ENCODE data around the gene UBR3.

UBR3 gene

GRCh38 chr2:169827272-169828140 is at the start of gene UBR3:
TSS of gene UBR3 (plus strand) at chr2:169827454. CDS start at chr2:169827508, 54 bp downstream.
- peak within 1 kb of the TSS; percentile 46 for H3K9ac ChIP-seq (ENCODE audit: low read length)
- H3K4me3 ChIP-seq (ENCODE audit: low read length) = peak within 1 kb of the TSS; percentile 56
- no peaks in the 10 kb centered on the region for H3K36me3 ChIP-seq (ENCODE audit: control insufficient read depth, insufficient read depth, low read length)
- H3K27me3 ChIP-seq (ENCODE audit: control insufficient read depth, insufficient read depth, low read length) = no peaks in the 10 kb centered on the region
- no peaks in the 10 kb centered on the region for H3K4me1 ChIP-seq (ENCODE audit: control insufficient read depth, insufficient read depth, low read length)
- no peaks in the 10 kb centered on the region for H3K9me3 ChIP-seq (ENCODE audit: control insufficient read depth, low read length)

- no peaks in the 10 kb centered on the region for H3K9me3 ChIP-seq (ENCODE audit: control insufficient read depth, low read length)
- H3K36me3 ChIP-seq (ENCODE audit: control insufficient read depth, insufficient read depth, low read length) = no peaks in the 10 kb centered on the region
- peaks cover 4% of the 10 kb centered on the region for H3K4me1 ChIP-seq (ENCODE audit: control insufficient read depth, insufficient read depth, low read length)
- no peak overlapping the region for H3K9ac ChIP-seq (ENCODE audit: low read length)
- H3K4me3 ChIP-seq (ENCODE audit: low read length) = no peak overlapping the region
- H3K27me3 ChIP-seq (ENCODE audit: control insufficient read depth, insufficient read depth, low read length) = no peaks in the 10 kb centered on the region
These were observed 48.8 kb upstream of the UBR3 start for GRCh38 chr2:169778446-169778845.

GRCh38 chr2:169781249-169782013 is 45.8 kb upstream of the UBR3 start:
- Histone ChIP-seq H3K4me1 (ENCODE audit: control insufficient read depth, insufficient read depth, low read length) (no peaks in the 10 kb centered on the region), H3K36me3 (ENCODE audit: control insufficient read depth, insufficient read depth, low read length) (no peaks in the 10 kb centered on the region), H3K9me3 (ENCODE audit: control insufficient read depth, low read length) (no peaks in the 10 kb centered on the region), H3K27me3 (ENCODE audit: control insufficient read depth, insufficient read depth, low read length) (no peaks in the 10 kb centered on the region), H3K4me3 (ENCODE audit: low read length) (no peak overlapping the region), H3K9ac (ENCODE audit: low read length) (no peak overlapping the region)

- H3K4me3 ChIP-seq (ENCODE audit: low read length) = no peak overlapping the region
- no peaks in the 10 kb centered on the region for H3K36me3 ChIP-seq (ENCODE audit: control insufficient read depth, insufficient read depth, low read length)
- H3K4me1 ChIP-seq (ENCODE audit: control insufficient read depth, insufficient read depth, low read length) = no peaks in the 10 kb centered on the region
- H3K27me3 ChIP-seq (ENCODE audit: control insufficient read depth, insufficient read depth, low read length) = no peaks in the 10 kb centered on the region
- no peak overlapping the region for H3K9ac ChIP-seq (ENCODE audit: low read length)
- no peaks in the 10 kb centered on the region for H3K9me3 ChIP-seq (ENCODE audit: control insufficient read depth, low read length)
These were observed 44.7 kb upstream of the UBR3 start for GRCh38 chr2:169782513-169782912.

GRCh38 chr2:169790581-169790980 is 36.7 kb upstream of the UBR3 start:
- Histone ChIP-seq H3K4me3 (ENCODE audit: low read length) (no peak overlapping the region), H3K9ac (ENCODE audit: low read length) (no peak overlapping the region), H3K36me3 (ENCODE audit: control insufficient read depth, insufficient read depth, low read length) (no peaks in the 10 kb centered on the region), H3K9me3 (ENCODE audit: control insufficient read depth, low read length) (no peaks in the 10 kb centered on the region), H3K27me3 (ENCODE audit: control insufficient read depth, insufficient read depth, low read length) (no peaks in the 10 kb centered on the region), H3K4me1 (ENCODE audit: control insufficient read depth, insufficient read depth, low read length) (no peaks in the 10 kb centered on the region)

- H3K36me3 ChIP-seq (ENCODE audit: control insufficient read depth, insufficient read depth, low read length) = no peaks in the 10 kb centered on the region
- H3K9me3 ChIP-seq (ENCODE audit: control insufficient read depth, low read length) = no peaks in the 10 kb centered on the region
- no peak overlapping the region for H3K4me3 ChIP-seq (ENCODE audit: low read length)
- H3K9ac ChIP-seq (ENCODE audit: low read length) = no peak overlapping the region
- no peaks in the 10 kb centered on the region for H3K27me3 ChIP-seq (ENCODE audit: control insufficient read depth, insufficient read depth, low read length)
- H3K4me1 ChIP-seq (ENCODE audit: control insufficient read depth, insufficient read depth, low read length) = no peaks in the 10 kb centered on the region
These were observed 32.1 kb upstream of the UBR3 start for GRCh38 chr2:169795181-169795580.

GRCh38 chr2:169796441-169796840 is 30.8 kb upstream of the UBR3 start:
- Histone ChIP-seq H3K4me3 (ENCODE audit: low read length) (no peak overlapping the region), H3K27me3 (ENCODE audit: control insufficient read depth, insufficient read depth, low read length) (no peaks in the 10 kb centered on the region), H3K9me3 (ENCODE audit: control insufficient read depth, low read length) (no peaks in the 10 kb centered on the region), H3K4me1 (ENCODE audit: control insufficient read depth, insufficient read depth, low read length) (no peaks in the 10 kb centered on the region), H3K9ac (ENCODE audit: low read length) (no peak overlapping the region), H3K36me3 (ENCODE audit: control insufficient read depth, insufficient read depth, low read length) (no peaks in the 10 kb centered on the region)

GRCh38 chr2:169797601-169798000 is 29.7 kb upstream of the UBR3 start:
- Histone ChIP-seq H3K9ac (ENCODE audit: low read length) (no peak overlapping the region), H3K27me3 (ENCODE audit: control insufficient read depth, insufficient read depth, low read length) (no peaks in the 10 kb centered on the region), H3K9me3 (ENCODE audit: control insufficient read depth, low read length) (no peaks in the 10 kb centered on the region), H3K4me3 (ENCODE audit: low read length) (no peak overlapping the region), H3K36me3 (ENCODE audit: control insufficient read depth, insufficient read depth, low read length) (no peaks in the 10 kb centered on the region), H3K4me1 (ENCODE audit: control insufficient read depth, insufficient read depth, low read length) (no peaks in the 10 kb centered on the region)

GRCh38 chr2:169798397-169798717 is 28.9 kb upstream of the UBR3 start:
- H3K27me3 ChIP-seq (ENCODE audit: control insufficient read depth, insufficient read depth, low read length) = no peaks in the 10 kb centered on the region
- H3K4me3 ChIP-seq (ENCODE audit: low read length) = peak overlapping the region; percentile 99
- no peaks in the 10 kb centered on the region for H3K4me1 ChIP-seq (ENCODE audit: control insufficient read depth, insufficient read depth, low read length)
- H3K9ac ChIP-seq (ENCODE audit: low read length) = peak overlapping the region; percentile 84
- H3K9me3 ChIP-seq (ENCODE audit: control insufficient read depth, low read length) = no peaks in the 10 kb centered on the region
- H3K36me3 ChIP-seq (ENCODE audit: control insufficient read depth, insufficient read depth, low read length) = no peaks in the 10 kb centered on the region

- peak within 1 kb of the TSS; percentile 99 for H3K4me3 ChIP-seq (ENCODE audit: low read length)
- peak within 1 kb of the TSS; percentile 84 for H3K9ac ChIP-seq (ENCODE audit: low read length)
- H3K27me3 ChIP-seq (ENCODE audit: control insufficient read depth, insufficient read depth, low read length) = no peaks in the 10 kb centered on the region
- no peaks in the 10 kb centered on the region for H3K4me1 ChIP-seq (ENCODE audit: control insufficient read depth, insufficient read depth, low read length)
- H3K9me3 ChIP-seq (ENCODE audit: control insufficient read depth, low read length) = no peaks in the 10 kb centered on the region
- H3K36me3 ChIP-seq (ENCODE audit: control insufficient read depth, insufficient read depth, low read length) = no peaks in the 10 kb centered on the region
These were observed 28.3 kb upstream of the UBR3 start, which contains the start of gene SSB for GRCh38 chr2:169798718-169799592. TSS of gene SSB (plus strand) at chr2:169798871. CDS start at chr2:169800961, 2,090 bp downstream.

- H3K27me3 ChIP-seq (ENCODE audit: control insufficient read depth, insufficient read depth, low read length) = no peaks in the 10 kb centered on the region
- H3K4me1 ChIP-seq (ENCODE audit: control insufficient read depth, insufficient read depth, low read length) = no peaks in the 10 kb centered on the region
- no peaks in the 10 kb centered on the region for H3K9me3 ChIP-seq (ENCODE audit: control insufficient read depth, low read length)
- no peak overlapping the region for H3K9ac ChIP-seq (ENCODE audit: low read length)
- H3K36me3 ChIP-seq (ENCODE audit: control insufficient read depth, insufficient read depth, low read length) = peaks cover 4% of the 10 kb centered on the region
- H3K4me3 ChIP-seq (ENCODE audit: low read length) = no peak overlapping the region
These were observed 23.8 kb upstream of the UBR3 start for GRCh38 chr2:169803480-169803879.
